Activated T-helper 17 cell treated with anti-CD3 and anti-CD28 coated beads, Interleukin-2, amount 50 U/mL, for 72 hours (primary cell): Measurements from ENCODE around the gene TMPRSS9. TPM values are rescaled to one million over a fixed set of nuclear protein-coding genes. Genes with fewer than 3 reads are reported as not detected.
"Not testable (repeated sequence)": the region's sequence is repeated elsewhere in the genome, so short reads cannot be mapped to it uniquely, and the experiment has no call there.

Experiments used
- ATAC-seq: fragments of 150-1000 bp; cut with Tn5 transposase; replicated peaks from 2 replicates; pipeline ENCODE4 v1.10.0; 2021; ENCODE audit warnings: mild to moderate bottlenecking, moderate library complexity
- H3K27ac Mint-ChIP-seq: one replicate; pipeline ENCODE4 v1.8.0; 2022; ENCODE audit warnings: mixed read lengths
- H3K27me3 Mint-ChIP-seq: one replicate; pipeline ENCODE4 v1.8.0; 2022; ENCODE audit warnings: mixed read lengths
- H3K36me3 Mint-ChIP-seq: one replicate; pipeline ENCODE4 v1.8.0; 2022; ENCODE audit warnings: low read depth, mild to moderate bottlenecking, mixed read lengths
- H3K4me1 Mint-ChIP-seq: one replicate; pipeline ENCODE4 v1.8.0; 2022; ENCODE audit warnings: mixed read lengths
- H3K4me3 Mint-ChIP-seq: one replicate; pipeline ENCODE4 v1.8.0; 2022; ENCODE audit warnings: mild to moderate bottlenecking, mixed read lengths
- H3K9me3 Mint-ChIP-seq: one replicate; pipeline ENCODE4 v1.8.0; 2022; ENCODE audit warnings: mixed read lengths
- total RNA-seq, 2 donors: library from RNA; stranded (reverse); gene quantifications; one replicate each; pipeline ENCODE4 v1.2.3, GENCODE V29; 2022

The TMPRSS9 gene
- total RNA-seq, 2 donors from 2014 or later: not detected

DNA sequence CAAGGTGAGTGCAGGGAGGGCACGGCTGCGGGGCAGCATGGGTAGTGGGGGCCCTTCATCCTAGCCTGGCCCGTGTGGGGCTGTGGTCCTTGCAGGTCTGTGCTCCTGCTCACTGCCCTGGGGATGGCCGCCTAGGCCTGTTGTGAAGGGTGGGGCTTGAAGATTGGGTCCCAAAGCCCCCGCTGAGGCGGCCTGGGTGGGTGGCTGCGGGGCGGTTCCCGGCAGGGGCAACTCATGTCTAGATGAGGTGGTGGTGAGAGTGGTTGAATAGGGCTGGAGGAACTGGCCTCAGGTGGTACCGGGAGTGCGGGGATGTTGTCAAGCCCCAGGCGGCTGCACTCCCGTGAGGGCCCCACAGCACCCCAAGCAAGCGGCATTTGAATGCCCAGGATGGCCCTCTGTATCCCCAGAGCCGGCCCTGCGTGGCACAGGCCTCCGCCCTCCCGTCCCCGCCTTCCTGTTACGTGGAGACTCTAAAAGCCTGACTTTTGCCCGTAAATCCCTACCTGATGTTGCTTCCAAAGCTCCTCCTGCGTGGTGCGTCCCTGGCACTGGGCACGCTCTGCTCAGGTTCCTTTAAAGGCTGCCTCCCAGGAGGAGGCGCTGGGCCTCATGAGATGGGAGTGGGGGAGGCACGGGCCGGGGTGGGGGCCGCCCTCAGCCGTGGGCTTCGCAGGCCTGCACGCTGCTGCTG is 16.6 kb upstream of the TMPRSS9 start:
- no peaks in the 10 kb centered on the region for H3K4me1 Mint-ChIP-seq
- ATAC-seq: no peak

DNA sequence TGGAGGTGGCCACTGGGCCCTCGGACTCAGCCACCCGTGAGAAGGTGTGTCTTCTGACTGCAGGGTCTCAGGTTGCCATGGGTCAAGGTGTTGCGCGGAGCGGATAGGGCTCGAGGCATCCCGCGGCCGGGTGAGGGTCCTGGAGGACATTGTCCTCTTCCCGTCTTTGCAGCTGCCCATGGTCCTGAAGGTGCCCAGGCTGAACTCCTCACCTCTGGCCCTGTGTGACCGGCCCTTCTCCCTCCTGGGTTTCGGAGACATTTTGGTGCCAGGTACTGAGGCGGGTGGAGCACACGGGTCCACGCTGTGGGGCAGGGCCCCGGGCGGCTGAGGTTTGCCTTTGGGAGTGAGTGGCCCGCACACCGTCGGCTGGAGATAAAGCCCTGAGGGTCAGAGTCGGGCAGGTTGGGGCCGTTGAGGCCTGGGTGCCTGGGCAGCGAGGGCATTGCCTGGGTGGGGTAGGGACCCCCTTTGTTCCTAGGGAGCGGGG is 15.6 kb upstream of the TMPRSS9 start:
- H3K27me3 Mint-ChIP-seq: no peaks in the 10 kb centered on the region
- no peak overlapping the region for H3K4me3 Mint-ChIP-seq
- no peaks in the 10 kb centered on the region for H3K4me1 Mint-ChIP-seq
- H3K27ac Mint-ChIP-seq: no peak overlapping the region
- no peaks in the 10 kb centered on the region for H3K36me3 Mint-ChIP-seq
- no peak for ATAC-seq
- no peaks in the 10 kb centered on the region for H3K9me3 Mint-ChIP-seq

More for the DNA sequence above, 16.6 kb upstream of the TMPRSS9 start:
- Mint-ChIP-seq H3K36me3 (no peaks in the 10 kb centered on the region), H3K27ac (no peak overlapping the region), H3K4me3 (no peak overlapping the region), H3K27me3 (no peaks in the 10 kb centered on the region), H3K9me3 (no peaks in the 10 kb centered on the region)

DNA sequence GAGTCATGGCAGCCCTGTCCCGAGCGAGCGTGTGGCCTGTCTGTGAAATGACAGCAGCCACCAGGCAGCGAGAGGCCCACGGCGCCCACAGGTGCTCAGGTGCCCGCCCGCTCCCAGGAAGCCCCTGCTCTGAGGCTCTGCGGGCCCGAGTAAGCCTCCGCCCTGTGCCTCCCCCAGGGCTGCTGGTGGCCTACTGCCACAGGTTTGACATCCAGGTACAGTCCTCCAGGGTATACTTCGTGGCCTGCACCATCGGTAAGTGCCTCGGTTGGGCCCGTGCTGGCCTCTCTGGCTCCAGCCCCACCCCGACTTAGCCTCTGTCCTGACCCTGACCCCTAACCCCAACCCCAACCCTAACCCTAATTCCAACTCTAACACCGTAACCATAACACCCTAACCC is 15.0 kb upstream of the TMPRSS9 start:
- Mint-ChIP-seq H3K4me3 (no peak overlapping the region), H3K27me3 (no peaks in the 10 kb centered on the region), H3K9me3 (no peaks in the 10 kb centered on the region), H3K36me3 (no peaks in the 10 kb centered on the region), H3K27ac (no peak overlapping the region), H3K4me1 (no peaks in the 10 kb centered on the region)
- no peak for ATAC-seq

DNA sequence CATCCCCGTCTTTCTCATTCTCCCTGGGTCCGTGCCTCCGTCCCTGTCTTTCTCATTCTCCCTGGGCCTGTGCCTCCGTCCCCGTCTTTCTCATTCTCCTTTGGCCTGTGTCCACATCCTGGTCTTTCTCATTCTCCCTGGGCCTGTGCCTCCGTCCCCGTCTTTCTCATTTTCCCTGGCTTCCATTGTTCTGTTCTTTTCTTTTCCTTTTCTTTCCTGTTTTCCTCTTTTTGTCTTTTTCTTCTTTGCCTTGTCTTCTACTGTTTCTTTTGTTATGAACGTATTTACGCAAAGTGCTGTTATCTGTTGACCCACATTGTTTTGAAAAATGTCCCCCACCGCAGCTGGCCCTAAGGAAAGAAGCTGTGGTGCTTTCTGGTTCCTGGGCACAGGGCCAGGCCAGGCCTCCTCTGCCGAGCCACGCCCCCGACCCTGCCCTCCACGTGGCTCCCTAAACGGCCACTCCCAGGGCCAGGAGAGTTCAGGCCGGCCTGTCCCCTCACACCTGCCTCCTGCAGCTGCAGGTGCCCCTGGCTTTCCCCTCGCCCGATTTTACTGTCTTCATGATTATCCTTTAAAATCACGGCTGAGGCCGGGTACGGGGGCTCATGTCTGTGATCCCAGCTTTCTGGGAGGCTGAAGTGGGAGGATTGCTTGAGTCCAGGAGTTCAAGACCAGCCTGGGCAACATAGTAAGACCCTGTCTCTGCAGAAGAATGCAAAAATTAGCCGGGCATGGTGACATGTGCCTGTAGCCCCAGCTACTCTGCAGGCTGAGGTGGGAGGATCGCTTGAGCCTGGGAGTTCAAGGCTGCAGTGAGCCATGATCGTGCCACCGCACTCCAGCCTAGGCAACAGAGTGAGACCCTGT is 14.0 kb upstream of the TMPRSS9 start:
- ATAC-seq: no peak
- H3K27me3 Mint-ChIP-seq: no peaks in the 10 kb centered on the region
- H3K36me3 Mint-ChIP-seq: no peaks in the 10 kb centered on the region
- H3K9me3 Mint-ChIP-seq: no peaks in the 10 kb centered on the region
- H3K27ac Mint-ChIP-seq: no peak overlapping the region
- no peak overlapping the region for H3K4me3 Mint-ChIP-seq
- no peaks in the 10 kb centered on the region for H3K4me1 Mint-ChIP-seq

DNA sequence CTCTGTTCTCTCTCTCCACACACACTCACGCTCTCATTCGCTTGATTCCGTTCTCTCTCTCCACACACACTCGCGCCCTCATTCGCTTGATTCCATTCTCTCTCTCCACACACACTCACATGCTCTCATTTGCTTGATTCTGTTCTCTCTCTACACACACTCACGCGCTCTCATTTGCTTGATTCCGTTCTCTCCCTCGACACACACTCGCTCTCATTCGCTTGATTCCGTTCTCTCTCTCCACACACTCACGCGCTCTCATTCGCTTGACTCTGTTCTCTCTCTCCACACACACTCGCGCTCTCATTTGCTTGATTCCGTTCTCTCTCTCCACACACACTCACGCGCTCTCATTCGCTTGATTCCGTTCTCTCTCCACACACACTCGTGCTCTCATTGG is 10.2 kb upstream of the TMPRSS9 start:
- H3K27me3 Mint-ChIP-seq, H3K4me1 Mint-ChIP-seq, H3K27ac Mint-ChIP-seq, H3K36me3 Mint-ChIP-seq, H3K4me3 Mint-ChIP-seq, H3K9me3 Mint-ChIP-seq, ATAC-seq: not testable (repeated sequence)

DNA sequence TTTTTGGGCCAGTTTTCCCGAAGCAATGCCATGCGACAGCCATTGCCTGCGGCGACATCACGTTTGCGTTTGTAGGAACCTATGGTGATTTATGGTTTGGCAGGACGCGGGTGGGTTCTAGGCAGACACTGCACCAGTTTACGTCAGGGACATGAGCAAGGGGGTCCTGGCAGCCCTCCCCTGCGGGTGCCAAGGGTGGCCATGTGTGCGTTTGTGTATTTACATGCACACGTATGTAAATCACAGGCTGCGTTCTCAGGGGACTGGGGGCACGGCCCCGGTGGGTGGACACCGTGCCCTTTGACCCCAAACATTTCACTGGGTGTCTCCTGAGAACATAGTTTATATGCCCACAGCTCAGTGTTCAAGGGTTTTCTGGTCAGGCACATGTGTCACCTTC is 9.4 kb upstream of the TMPRSS9 start:
- no peaks in the 10 kb centered on the region for H3K27me3 Mint-ChIP-seq
- no peak overlapping the region for H3K27ac Mint-ChIP-seq
- H3K9me3 Mint-ChIP-seq: no peaks in the 10 kb centered on the region
- no peaks in the 10 kb centered on the region for H3K36me3 Mint-ChIP-seq
- no peak for ATAC-seq
- H3K4me1 Mint-ChIP-seq: no peaks in the 10 kb centered on the region
- H3K4me3 Mint-ChIP-seq: no peak overlapping the region

DNA sequence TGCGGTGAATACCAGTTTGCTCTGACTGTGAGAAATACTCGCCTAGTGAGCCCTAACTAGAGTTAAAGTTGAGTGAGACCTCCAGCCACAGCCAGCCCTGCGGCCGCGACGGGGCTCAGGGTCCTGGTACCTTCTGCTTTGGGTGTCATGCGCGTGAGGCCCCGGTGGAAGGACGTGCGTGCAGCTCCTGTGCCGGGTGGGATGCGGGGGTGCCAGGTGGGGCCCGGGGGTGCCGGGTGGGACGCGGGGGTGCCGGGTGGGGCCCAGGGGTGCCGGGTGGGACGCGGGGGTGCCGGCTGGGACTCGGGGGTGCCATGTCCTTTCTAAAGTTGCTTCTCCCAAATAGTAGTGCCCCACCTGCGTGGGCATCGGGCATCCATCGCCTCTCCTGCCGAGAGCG is 8.5 kb upstream of the TMPRSS9 start:
- Mint-ChIP-seq H3K9me3 (no peaks in the 10 kb centered on the region), H3K27ac (no peak overlapping the region), H3K36me3 (no peaks in the 10 kb centered on the region), H3K4me1 (peaks cover under 1% of the 10 kb centered on the region), H3K27me3 (no peaks in the 10 kb centered on the region), H3K4me3 (no peak overlapping the region)
- ATAC-seq: no peak

DNA sequence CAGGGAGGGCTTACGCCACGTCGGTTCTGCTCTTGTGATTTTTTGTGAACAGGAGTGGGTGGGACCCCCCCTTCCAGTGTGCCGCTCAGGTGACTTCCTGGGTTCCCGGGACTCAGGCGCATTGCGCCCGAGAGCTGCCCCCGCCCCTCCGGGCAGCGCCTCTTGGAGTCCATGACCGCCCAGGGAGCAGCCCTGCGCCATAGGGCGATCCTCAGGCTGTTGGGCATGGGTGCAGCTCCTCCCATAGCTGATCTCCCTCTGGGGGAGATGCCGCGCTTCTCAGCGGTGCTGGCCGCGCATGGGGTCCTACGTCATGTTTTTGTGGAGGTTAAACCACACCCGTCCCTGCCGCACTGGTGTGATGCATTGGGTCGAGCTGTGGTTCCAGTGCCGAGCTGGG is 7.9 kb upstream of the TMPRSS9 start:
- H3K27me3 Mint-ChIP-seq: no peaks in the 10 kb centered on the region
- peaks cover 5% of the 10 kb centered on the region for H3K4me1 Mint-ChIP-seq
- H3K36me3 Mint-ChIP-seq: no peaks in the 10 kb centered on the region
- H3K27ac Mint-ChIP-seq: no peak overlapping the region
- no peaks in the 10 kb centered on the region for H3K9me3 Mint-ChIP-seq
- H3K4me3 Mint-ChIP-seq: no peak overlapping the region
- ATAC-seq: no peak

DNA sequence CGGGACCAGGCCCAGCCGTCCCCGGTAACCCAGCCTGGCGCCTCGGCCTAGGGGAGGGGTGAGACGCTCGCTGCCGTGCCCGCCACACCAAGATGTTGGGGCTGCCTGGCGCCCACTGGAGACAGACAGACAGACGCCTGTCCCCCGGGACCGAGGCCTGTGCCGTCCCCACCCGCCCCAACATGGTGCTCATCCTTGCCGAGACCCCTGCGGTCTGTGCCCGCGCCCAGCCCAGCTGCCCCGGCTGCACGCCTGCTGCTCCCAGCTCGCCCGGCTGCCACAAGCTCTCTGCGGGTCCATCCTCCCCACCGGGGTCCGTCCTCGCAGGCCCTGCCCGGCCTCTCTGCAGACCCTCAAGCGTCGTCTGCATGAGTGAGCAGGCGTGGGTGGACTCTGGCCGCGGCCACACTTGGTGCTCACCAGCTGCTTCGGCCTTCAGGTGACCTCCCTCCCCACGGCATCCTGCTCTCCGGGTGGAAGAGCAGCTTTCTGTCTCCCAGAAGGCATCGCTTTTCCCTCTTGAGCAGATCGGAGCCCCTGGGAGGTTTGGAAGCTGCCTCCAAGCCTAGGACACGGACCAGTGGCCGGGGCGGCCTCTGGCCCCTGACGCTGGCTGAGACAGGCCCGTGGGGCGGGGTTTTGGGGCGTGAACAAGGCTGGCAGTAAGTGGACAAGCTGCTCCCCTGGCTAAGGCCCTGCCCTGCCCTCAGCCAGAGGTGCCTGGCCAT is 6.7 kb upstream of the TMPRSS9 start:
- Mint-ChIP-seq H3K9me3 (no peaks in the 10 kb centered on the region), H3K27ac (no peak overlapping the region), H3K27me3 (no peaks in the 10 kb centered on the region), H3K4me1 (peaks cover 5% of the 10 kb centered on the region), H3K4me3 (no peak overlapping the region), H3K36me3 (no peaks in the 10 kb centered on the region)
- ATAC-seq: no peak

DNA sequence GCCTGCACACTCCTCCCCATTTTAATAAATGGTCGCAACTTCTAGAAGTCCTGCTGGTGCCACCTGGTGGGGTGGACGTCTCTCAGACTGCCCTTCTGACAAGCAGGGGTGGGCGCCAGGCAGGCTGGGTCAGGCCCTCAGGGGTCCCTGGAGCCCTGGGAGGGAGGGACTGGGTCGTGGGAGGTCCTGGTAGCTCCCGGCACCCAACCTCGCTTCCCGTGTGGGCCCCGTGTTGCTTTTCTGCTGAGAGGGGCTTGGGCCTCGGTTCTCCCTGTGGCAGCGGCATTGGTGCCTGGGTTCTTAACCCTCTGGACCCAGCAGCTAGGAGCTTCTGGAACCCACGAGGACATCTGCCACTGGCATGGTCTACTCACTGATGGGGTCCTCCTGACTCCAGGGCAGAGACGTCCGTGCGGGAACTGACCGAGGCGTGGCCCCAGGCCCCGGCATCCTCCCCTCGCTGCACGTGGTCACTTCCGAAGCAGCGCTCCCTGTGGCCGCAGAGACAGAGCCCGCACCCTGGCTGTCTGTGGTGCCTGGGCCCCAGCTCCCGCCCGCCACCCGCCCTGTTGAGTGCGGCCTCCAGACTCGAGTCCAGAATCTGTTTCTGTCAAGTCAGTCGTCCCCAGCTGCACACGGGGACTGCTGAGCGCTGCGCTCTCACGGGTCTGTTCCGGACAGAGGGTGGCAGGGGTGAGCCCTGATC is 6.0 kb upstream of the TMPRSS9 start:
- no peaks in the 10 kb centered on the region for H3K27me3 Mint-ChIP-seq
- no peaks in the 10 kb centered on the region for H3K9me3 Mint-ChIP-seq
- no peak overlapping the region for H3K27ac Mint-ChIP-seq
- H3K4me3 Mint-ChIP-seq: no peak overlapping the region
- no peaks in the 10 kb centered on the region for H3K36me3 Mint-ChIP-seq
- ATAC-seq: no peak
- peaks cover 5% of the 10 kb centered on the region for H3K4me1 Mint-ChIP-seq

DNA sequence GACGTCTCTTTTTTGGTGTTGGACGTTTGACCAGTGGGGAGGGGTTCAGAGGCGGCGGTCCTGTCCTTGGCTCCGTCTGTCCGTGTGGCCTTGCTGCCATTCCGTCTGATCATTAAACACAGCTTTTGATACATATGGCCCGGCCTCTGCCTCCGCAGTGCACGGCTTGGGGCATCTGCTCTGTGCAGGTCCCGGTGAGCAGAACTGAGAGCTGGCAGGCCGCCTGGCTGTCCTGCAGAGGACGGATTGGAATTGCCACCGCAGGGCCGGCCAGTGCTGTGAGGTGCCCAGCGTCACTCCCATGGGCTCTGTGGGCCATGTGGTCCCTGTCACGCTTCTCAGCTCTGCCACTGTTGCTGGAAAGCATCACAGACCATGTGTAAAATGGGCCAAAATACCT is 5.4 kb upstream of the TMPRSS9 start:
- no peak for ATAC-seq
- Mint-ChIP-seq H3K27ac (no peak overlapping the region), H3K27me3 (no peaks in the 10 kb centered on the region), H3K4me3 (no peak overlapping the region), H3K9me3 (no peaks in the 10 kb centered on the region), H3K4me1 (peaks cover 5% of the 10 kb centered on the region), H3K36me3 (no peaks in the 10 kb centered on the region)

DNA sequence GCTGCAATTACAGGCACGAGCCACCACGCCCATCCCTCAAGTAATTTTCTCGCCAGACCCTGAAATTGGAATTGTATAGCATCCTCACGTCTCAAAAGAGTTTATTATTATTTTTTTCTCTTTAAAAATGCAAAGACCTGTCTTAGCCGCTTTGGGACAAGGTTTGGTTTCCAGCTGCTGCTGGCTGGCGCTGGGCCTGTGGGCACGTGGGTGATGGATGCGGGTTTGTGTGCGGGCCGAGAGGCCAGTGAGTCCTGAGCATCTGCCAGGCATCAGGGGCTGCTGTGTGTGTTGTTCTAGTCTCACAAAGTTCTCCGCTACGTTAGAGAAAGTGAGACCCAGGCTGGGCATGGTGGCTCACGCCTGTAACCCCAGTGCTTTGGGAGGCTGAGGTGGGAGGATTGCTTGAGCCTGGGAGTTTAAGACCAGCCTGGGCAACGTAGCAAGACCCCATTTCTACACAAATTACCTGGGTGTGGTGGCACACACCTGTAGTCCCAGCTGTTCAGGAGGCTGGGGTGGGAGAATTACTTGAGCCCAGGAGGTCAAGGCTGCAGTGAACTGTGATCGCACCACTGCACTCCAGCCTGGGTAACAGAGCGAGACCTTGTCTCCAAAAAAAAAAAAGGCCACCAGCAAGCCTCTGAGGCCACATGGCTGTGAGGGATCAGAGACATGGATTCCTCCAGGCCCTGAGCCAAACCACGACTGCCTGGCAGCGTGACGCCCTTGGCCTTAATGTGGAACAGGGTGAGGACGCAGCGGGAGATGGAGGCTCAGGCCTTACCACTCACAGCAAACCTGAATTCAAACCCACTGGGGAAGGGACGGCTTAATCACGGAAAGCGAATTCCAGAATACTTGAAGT is 4.7 kb upstream of the TMPRSS9 start:
- no peak overlapping the region for H3K4me3 Mint-ChIP-seq
- H3K4me1 Mint-ChIP-seq: peaks cover 5% of the 10 kb centered on the region
- no peaks in the 10 kb centered on the region for H3K9me3 Mint-ChIP-seq
- H3K27ac Mint-ChIP-seq: no peak overlapping the region
- H3K36me3 Mint-ChIP-seq: no peaks in the 10 kb centered on the region
- H3K27me3 Mint-ChIP-seq: peaks cover 1% of the 10 kb centered on the region
- ATAC-seq: no peak

DNA sequence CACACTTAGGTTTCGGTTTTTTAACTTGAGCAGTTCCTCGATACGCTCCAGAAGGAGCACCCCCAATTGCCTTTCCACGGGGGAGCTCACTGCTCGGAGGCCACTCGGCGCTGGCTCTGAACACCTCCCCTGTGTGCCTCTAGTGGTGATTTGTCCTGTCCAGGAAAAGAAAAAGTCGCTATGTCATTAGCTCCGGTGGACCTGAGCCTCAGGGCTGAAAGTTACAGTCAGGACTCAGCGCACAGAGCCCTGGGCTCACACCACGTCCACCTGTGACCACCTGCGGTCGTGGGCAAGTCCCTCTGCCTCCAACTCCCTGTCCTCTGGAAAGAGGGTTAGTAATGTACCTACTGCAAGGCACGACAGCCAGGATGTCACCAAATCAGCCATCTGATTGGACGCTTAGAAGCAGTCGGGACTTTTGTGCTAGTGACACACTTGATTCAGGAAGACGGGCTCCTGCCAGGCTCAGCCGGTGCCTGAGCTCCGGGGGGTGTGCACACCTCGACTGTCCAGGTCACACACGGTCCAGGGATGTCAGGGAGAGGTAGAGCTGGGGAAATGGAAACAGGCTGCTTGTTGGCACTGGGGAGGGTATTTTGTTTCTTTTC is 3.9 kb upstream of the TMPRSS9 start:
- Mint-ChIP-seq H3K4me1 (peaks cover 5% of the 10 kb centered on the region), H3K27me3 (peaks cover 5% of the 10 kb centered on the region), H3K36me3 (no peaks in the 10 kb centered on the region), H3K9me3 (no peaks in the 10 kb centered on the region), H3K4me3 (no peak overlapping the region), H3K27ac (no peak overlapping the region)
- no peak for ATAC-seq
